OCI-LY1 (cell line): ENCODE measurements around the gene CCDC93.

Source experiments
- H2AFZ ChIP-seq: fragments of 200-600 bp; sonication (generic), shearing (Covaris generic); 2 replicates; pipeline ENCODE4 v1.6.0; 2014; ENCODE audit warnings: antibody characterized with exemption, mild to moderate bottlenecking, low read length
- H3F3A ChIP-seq: fragments of 200-600 bp; sonication (generic), shearing (Covaris generic); 2 replicates; pipeline ENCODE4 v1.6.0; 2014; ENCODE audit warnings: mild to moderate bottlenecking, antibody characterized with exemption, low read length, moderate library complexity; ENCODE audit not compliant: insufficient read depth
- H3K27ac ChIP-seq: fragments of 200-600 bp; sonication (generic); 2 replicates; pipeline ENCODE4 v1.5.1; 2014; ENCODE audit warnings: low read length, mixed run types, mild to moderate bottlenecking, low read depth; ENCODE audit not compliant: poor library complexity, severe bottlenecking
- H3K27me3 ChIP-seq: fragments of 200-600 bp; sonication (generic); 2 replicates; pipeline ENCODE4 v1.6.0; 2014; ENCODE audit warnings: antibody characterized with exemption, mild to moderate bottlenecking, low read length, moderate library complexity; ENCODE audit not compliant: insufficient read depth
- H3K36me3 ChIP-seq: fragments of 200-600 bp; sonication (generic); 2 replicates; pipeline ENCODE4 v1.6.1; 2014; ENCODE audit warnings: mild to moderate bottlenecking, antibody characterized with exemption, low read length, moderate library complexity, mixed read lengths; ENCODE audit not compliant: insufficient read depth
- H3K4me1 ChIP-seq: fragments of 200-600 bp; sonication (generic); 2 replicates; pipeline ENCODE4 v1.5.1; 2014; ENCODE audit warnings: mild to moderate bottlenecking, low read length, moderate library complexity; ENCODE audit not compliant: insufficient read depth, severe bottlenecking
- H3K4me2 ChIP-seq: fragments of 200-600 bp; sonication (generic), shearing (Covaris generic); 2 replicates; pipeline ENCODE4 v1.6.1; 2014; ENCODE audit warnings: low read length
- H3K4me3 ChIP-seq: fragments of 200-600 bp; sonication (generic); 2 replicates; pipeline ENCODE4 v1.5.1; 2014; ENCODE audit warnings: low read length, low read depth, mild to moderate bottlenecking, mixed read lengths; ENCODE audit not compliant: poor library complexity, severe bottlenecking
- H3K79me2 ChIP-seq: fragments of 200-600 bp; shearing (Covaris generic); 2 replicates; pipeline ENCODE4 v1.6.1; 2016; ENCODE audit warnings: mixed run types, low read length, mixed read lengths; ENCODE audit not compliant: insufficient read depth
- H3K9ac ChIP-seq: fragments of 200-600 bp; sonication (generic), shearing (Covaris generic); 2 replicates; pipeline ENCODE4 v1.6.1; 2014; ENCODE audit warnings: mild to moderate bottlenecking, low read length, mixed read lengths
- H3K9me2 ChIP-seq: fragments of 200-600 bp; sonication (generic), shearing (Covaris generic); 2 replicates; pipeline ENCODE4 v1.6.1; 2014; ENCODE audit warnings: low read depth, mild to moderate bottlenecking, low read length, mixed read lengths
- H3K9me3 ChIP-seq: fragments of 200-600 bp; shearing (Covaris generic); 2 replicates; pipeline ENCODE4 v1.6.1; 2014; ENCODE audit warnings: low read length, mixed read lengths
- H4K20me1 ChIP-seq: fragments of 200-600 bp; sonication (generic), shearing (Covaris generic); 2 replicates; pipeline ENCODE4 v1.6.0; 2016; ENCODE audit warnings: mild to moderate bottlenecking, low read length; ENCODE audit not compliant: insufficient read depth
- EZH2 ChIP-seq: fragments of 200-600 bp; sonication (generic), shearing (Covaris generic); IDR thresholded peaks from 2 replicates; pipeline ENCODE4 v1.8.0; 2017; ENCODE audit warnings: borderline replicate concordance, mixed run types, mild to moderate bottlenecking, antibody characterized with exemption, low read length, moderate library complexity, mixed read lengths
- TF ChIP-seq, protein P1 (sequence below): fragments of 200-600 bp; sonication (generic), shearing (Covaris generic); IDR thresholded peaks from 2 replicates; pipeline ENCODE4 v1.5.1; 2017; ENCODE audit warnings: mild to moderate bottlenecking, antibody characterized with exemption, low read length, moderate library complexity, mixed read lengths

The CCDC93 gene

DNA sequence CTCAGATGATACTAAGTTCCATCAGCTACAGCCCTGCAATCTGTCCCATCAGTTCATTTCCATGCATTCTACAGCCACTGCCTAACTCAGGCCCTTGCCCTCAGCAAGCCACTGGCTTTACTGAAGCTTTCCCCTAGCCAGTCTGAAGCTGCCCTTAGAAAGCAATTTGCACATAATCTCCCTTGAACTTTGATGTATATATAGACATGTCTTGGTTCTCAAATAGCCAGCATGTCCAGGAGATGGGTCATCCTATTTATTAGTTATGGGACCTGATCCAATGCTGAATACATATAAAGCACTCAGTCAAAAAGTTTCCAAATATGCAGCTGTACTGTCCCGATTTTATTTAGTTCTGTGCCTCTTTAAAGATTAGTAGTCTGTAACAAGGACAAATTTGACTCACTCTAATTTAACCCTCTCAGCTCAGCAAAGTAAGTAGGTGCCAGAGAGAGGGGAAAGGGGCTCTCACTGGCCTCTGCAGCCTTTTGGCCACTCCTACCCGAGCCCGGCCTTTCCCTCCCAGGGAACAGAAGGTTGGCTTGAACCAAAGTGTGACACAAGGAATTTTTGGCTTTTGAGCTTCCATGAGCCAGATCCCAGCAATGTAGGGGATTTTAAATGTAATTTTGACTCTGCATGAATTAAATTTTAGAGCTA lies 70.7 kb downstream of the CCDC93 start:
- H3K9me2 ChIP-seq: no peaks in the 10 kb centered on the region
- H3K27ac ChIP-seq: no peak overlapping the region
- H3K4me3 ChIP-seq: no peak overlapping the region
- no peaks in the 10 kb centered on the region for H3K79me2 ChIP-seq
- TF ChIP-seq EZH2: no peak
- TF ChIP-seq, protein P1, sequence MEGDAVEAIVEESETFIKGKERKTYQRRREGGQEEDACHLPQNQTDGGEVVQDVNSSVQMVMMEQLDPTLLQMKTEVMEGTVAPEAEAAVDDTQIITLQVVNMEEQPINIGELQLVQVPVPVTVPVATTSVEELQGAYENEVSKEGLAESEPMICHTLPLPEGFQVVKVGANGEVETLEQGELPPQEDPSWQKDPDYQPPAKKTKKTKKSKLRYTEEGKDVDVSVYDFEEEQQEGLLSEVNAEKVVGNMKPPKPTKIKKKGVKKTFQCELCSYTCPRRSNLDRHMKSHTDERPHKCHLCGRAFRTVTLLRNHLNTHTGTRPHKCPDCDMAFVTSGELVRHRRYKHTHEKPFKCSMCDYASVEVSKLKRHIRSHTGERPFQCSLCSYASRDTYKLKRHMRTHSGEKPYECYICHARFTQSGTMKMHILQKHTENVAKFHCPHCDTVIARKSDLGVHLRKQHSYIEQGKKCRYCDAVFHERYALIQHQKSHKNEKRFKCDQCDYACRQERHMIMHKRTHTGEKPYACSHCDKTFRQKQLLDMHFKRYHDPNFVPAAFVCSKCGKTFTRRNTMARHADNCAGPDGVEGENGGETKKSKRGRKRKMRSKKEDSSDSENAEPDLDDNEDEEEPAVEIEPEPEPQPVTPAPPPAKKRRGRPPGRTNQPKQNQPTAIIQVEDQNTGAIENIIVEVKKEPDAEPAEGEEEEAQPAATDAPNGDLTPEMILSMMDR: no peak
- H2AFZ ChIP-seq: no peak overlapping the region
- H3K4me1 ChIP-seq: no peaks in the 10 kb centered on the region
- peaks cover 87% of the 10 kb centered on the region for H3K36me3 ChIP-seq
- H3F3A ChIP-seq: no peaks in the 10 kb centered on the region
- H3K27me3 ChIP-seq: no peaks in the 10 kb centered on the region
- H3K9ac ChIP-seq: no peak overlapping the region
- no peak overlapping the region for H3K4me2 ChIP-seq
- H3K9me3 ChIP-seq: no peaks in the 10 kb centered on the region
- H4K20me1 ChIP-seq: no peaks in the 10 kb centered on the region

DNA sequence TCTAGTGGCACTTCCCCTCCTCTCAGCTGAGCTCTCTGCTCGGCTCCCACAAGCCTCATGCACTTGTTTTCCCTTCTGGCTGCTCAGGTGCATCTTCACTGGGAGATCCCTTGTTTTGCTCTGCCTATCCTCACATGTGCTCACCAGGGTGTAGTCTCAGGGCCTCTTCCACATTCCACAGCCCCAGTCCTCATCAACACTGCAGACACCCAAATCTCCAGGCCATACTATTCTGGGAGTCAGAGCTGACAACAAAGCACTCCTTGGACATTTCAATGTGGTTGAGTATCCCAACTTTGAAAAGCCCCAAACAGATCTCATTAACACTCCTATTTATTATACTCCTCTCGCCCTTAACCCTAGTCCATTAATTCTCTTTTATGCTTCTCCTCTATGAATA lies 71.3 kb downstream of the CCDC93 start:
- no peaks in the 10 kb centered on the region for H4K20me1 ChIP-seq
- H3K9ac ChIP-seq: no peak overlapping the region
- H3K79me2 ChIP-seq: no peaks in the 10 kb centered on the region
- peaks cover 83% of the 10 kb centered on the region for H3K36me3 ChIP-seq
- no peak overlapping the region for H3K27ac ChIP-seq
- no peak overlapping the region for H3K4me3 ChIP-seq
- no peak for TF ChIP-seq EZH2
- TF ChIP-seq, protein P1: no peak
- H3F3A ChIP-seq: no peaks in the 10 kb centered on the region
- H3K9me2 ChIP-seq: no peaks in the 10 kb centered on the region
- no peaks in the 10 kb centered on the region for H3K27me3 ChIP-seq
- H2AFZ ChIP-seq: no peak overlapping the region
- H3K4me1 ChIP-seq: no peaks in the 10 kb centered on the region
- no peak overlapping the region for H3K4me2 ChIP-seq
- no peaks in the 10 kb centered on the region for H3K9me3 ChIP-seq

DNA sequence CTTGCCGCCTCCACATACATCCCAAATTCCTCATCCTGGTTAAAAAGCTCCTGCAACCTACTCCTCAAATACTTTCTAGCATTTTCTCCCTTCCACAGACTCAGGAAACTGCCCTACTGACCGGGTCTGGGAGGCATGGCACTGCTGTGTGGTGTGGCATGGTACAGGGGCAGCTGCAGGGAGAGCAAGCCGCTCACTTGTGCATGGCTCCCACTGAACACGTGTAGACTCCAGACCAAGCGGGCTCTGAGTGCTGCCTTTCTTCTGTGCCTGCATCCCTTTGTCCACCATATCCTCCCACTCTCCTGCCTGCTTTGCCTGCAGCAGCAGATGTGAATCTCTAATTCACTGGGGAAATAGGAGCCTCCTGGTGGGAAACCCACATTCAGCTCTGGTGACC lies 72.2 kb downstream of the CCDC93 start:
- Histone ChIP-seq H3F3A (no peaks in the 10 kb centered on the region), H3K27me3 (no peaks in the 10 kb centered on the region), H3K9me2 (no peaks in the 10 kb centered on the region), H3K4me1 (no peaks in the 10 kb centered on the region), H3K4me2 (no peak overlapping the region), H3K36me3 (peaks cover 76% of the 10 kb centered on the region), H3K79me2 (no peaks in the 10 kb centered on the region), H3K9ac (no peak overlapping the region), H3K9me3 (no peaks in the 10 kb centered on the region), H3K27ac (no peak overlapping the region), H3K4me3 (no peak overlapping the region), H4K20me1 (no peaks in the 10 kb centered on the region), H2AFZ (no peak overlapping the region)
- TF ChIP-seq, protein P1: no peak
- TF ChIP-seq EZH2: no peak
